HepG2 (cell line): ENCODE results near the gene NIN. TPM values are rescaled to one million over a fixed set of nuclear protein-coding genes. Genes with fewer than 3 reads are reported as not detected.
A peak's percentile ranks its signal among the peaks of the same experiment; 100 is the strongest.

Experiments
- ATAC-seq: fragments of 200-7000 bp; cut with Tn5 transposase; 3 replicates; pipeline ENCODE4 v1.9.1; 2020; ENCODE audit warnings: mild to moderate bottlenecking, moderate library complexity
- BruUV-seq: library from RNA; stranded (reverse); fragments of 400-500 nt; replicated peaks from 2 replicates; lab custom pipeline; 2021; lab: Mats Ljungman, UMichigan
- CTCF ChIA-PET: fragments of 300-600 bp; formaldehyde crosslinking; extraction: SDS; loops from one replicate; lab custom pipeline; 2021; ENCODE audit warnings: low total read pairs, inconsistent platforms, low intra/inter-chr PET ratio; lab: Yijun Ruan, JAX
- POLR2A ChIA-PET: fragments of 350-600 bp; sonication (Branson Sonifier 250); formaldehyde crosslinking; loops from one replicate; lab custom pipeline; 2020; ENCODE audit warnings: antibody characterized with exemption, inconsistent platforms; lab: Yijun Ruan, JAX
- DNase-seq: peaks from one replicate; pipeline ENCODE4 v3.0.0-alpha.2; 2015; ENCODE audit warnings: low spot score
- FAIRE-seq: peaks from 3 replicates; lab custom pipeline; 2011; peaks lifted over from hg19 to GRCh38; lab: Jason Lieb, UNC
- H2AFZ ChIP-seq: one replicate; pipeline ENCODE4 v1.6.1; 2011; ENCODE audit warnings: low read length, inconsistent platforms
- H3K27ac ChIP-seq: fragments of 300-600 bp; 3 replicates; pipeline ENCODE4 v1.8.0; 2011; ENCODE audit warnings: mixed run types, mild to moderate bottlenecking, mixed read lengths, low read length, inconsistent platforms; ENCODE audit not compliant: insufficient read depth; ENCODE audit errors: extremely low read length
- H3K27me3 ChIP-seq, 2 experiments: fragments of 200-600 bp in 1 of 2; 2 replicates in 1 of 2; 3 replicates in 1 of 2; pipeline versions ENCODE4 v1.6.0 to v1.8.0; 2011; ENCODE audit warnings: low read length in 2 of 2, mild to moderate bottlenecking in 2 of 2, moderate library complexity in 2 of 2, inconsistent platforms in 1 of 2; ENCODE audit not compliant: insufficient read depth in 2 of 2, control insufficient read depth in 1 of 2
- H3K36me3 ChIP-seq, 2 experiments: fragments of 200-600 bp in 1 of 2; replicated peaks in 1 of 2; 2 replicates in 1 of 2; 3 replicates in 1 of 2; pipeline versions ENCODE4 v1.5.1 to v1.8.0; 2011; ENCODE audit warnings: low read length in 2 of 2, inconsistent platforms in 1 of 2; ENCODE audit not compliant: insufficient read depth in 2 of 2, control insufficient read depth in 1 of 2
- H3K4me1 ChIP-seq: 2 replicates; pipeline ENCODE4 v1.5.1; 2012; ENCODE audit warnings: low read length, inconsistent platforms; ENCODE audit not compliant: insufficient read depth
- H3K4me2 ChIP-seq: 2 replicates; pipeline ENCODE4 v1.6.0; 2011; ENCODE audit warnings: low read depth, low read length, inconsistent platforms
- H3K4me3 ChIP-seq, 3 experiments: fragments of 200-600 bp in 1 of 3; sonication (generic), shearing (Covaris generic) in 1 of 3; replicated peaks in 1 of 3; 2 replicates each; pipeline ENCODE4 v1.5.1; 2011 to 2016; ENCODE audit warnings: low read length in 3 of 3, inconsistent platforms in 2 of 3, low read depth in 2 of 3, mild to moderate bottlenecking in 2 of 3, control low read depth in 1 of 3, mixed read lengths in 1 of 3; ENCODE audit not compliant: insufficient read depth in 1 of 3
- H3K79me2 ChIP-seq: one replicate; pipeline ENCODE4 v1.6.1; 2011; ENCODE audit warnings: low read length, inconsistent platforms; ENCODE audit not compliant: insufficient read depth
- H3K9ac ChIP-seq: 2 replicates; pipeline ENCODE4 v1.6.0; 2011; ENCODE audit warnings: mild to moderate bottlenecking, low read depth, low read length, inconsistent platforms; ENCODE audit not compliant: insufficient read depth
- H3K9me3 ChIP-seq: 2 replicates; pipeline ENCODE4 v1.5.1; 2012; ENCODE audit warnings: mild to moderate bottlenecking, low read length
- H4K20me1 ChIP-seq: 2 replicates; pipeline ENCODE4 v1.6.0; 2011; ENCODE audit warnings: inconsistent platforms, mild to moderate bottlenecking, low read length, moderate library complexity; ENCODE audit not compliant: insufficient read depth
- E2F5 ChIP-seq: sonication (generic); formaldehyde crosslinking; conservative IDR thresholded peaks from 2 replicates; pipeline ENCODE4 v1.4.0; 2020; ENCODE audit warnings: missing genetic modification reagents
- ISL2 ChIP-seq: sonication (generic); formaldehyde crosslinking; IDR thresholded peaks from 2 replicates; pipeline ENCODE4 v1.5.0; 2020; ENCODE audit warnings: missing genetic modification reagents
- KAT7 ChIP-seq: IDR thresholded peaks from 2 replicates; pipeline ENCODE4 v1.6.1; 2018; ENCODE audit warnings: borderline replicate concordance, missing compliant biosample characterization
- KDM1A ChIP-seq: IDR thresholded peaks from 2 replicates; pipeline ENCODE4 v1.6.1; 2016; ENCODE audit warnings: missing compliant biosample characterization
- KDM3A ChIP-seq: IDR thresholded peaks from 2 replicates; pipeline ENCODE4 v1.6.1; 2018; ENCODE audit warnings: low read depth, missing compliant biosample characterization
- MYNN ChIP-seq: sonication (generic); formaldehyde crosslinking; IDR thresholded peaks from 2 replicates; pipeline ENCODE4 v1.4.0; 2020; ENCODE audit warnings: mild to moderate bottlenecking, low read depth, missing genetic modification reagents
- NR2F6 ChIP-seq, 2 experiments: IDR thresholded peaks; 2 replicates each; pipeline ENCODE4 v1.6.1; 2016; ENCODE audit warnings: antibody characterized with exemption in 1 of 2, mild to moderate bottlenecking in 1 of 2
- POLR2G ChIP-seq: fragments of 200-400 bp; formaldehyde crosslinking; IDR thresholded peaks from 2 replicates; pipeline ENCODE4 v1.6.1; 2018; ENCODE audit warnings: mild to moderate bottlenecking, low read depth, low read length, moderate library complexity
- SP1 ChIP-seq, 2 experiments: fragments of 450-650 bp in 1 of 2; sonication (generic) in 1 of 2; formaldehyde crosslinking in 1 of 2; IDR thresholded peaks; 2 replicates each; pipeline versions ENCODE4 v1.4.0 to v1.6.1; 2016 to 2020; ENCODE audit warnings: missing genetic modification reagents in 1 of 2
- TAF1 ChIP-seq: sonication (generic); formaldehyde crosslinking; IDR thresholded peaks from 2 replicates; pipeline ENCODE4 v1.4.0; 2020; ENCODE audit warnings: missing genetic modification reagents
- ZBTB49 ChIP-seq: sonication (generic); formaldehyde crosslinking; IDR thresholded peaks from 2 replicates; pipeline ENCODE4 v1.4.0; 2020; ENCODE audit warnings: missing genetic modification reagents, borderline replicate concordance
- ZNF468 ChIP-seq: sonication (generic); formaldehyde crosslinking; IDR thresholded peaks from 2 replicates; pipeline ENCODE4 v1.8.0; 2022; ENCODE audit warnings: mild to moderate bottlenecking, moderate library complexity, missing genetic modification reagents
- ZNF549 ChIP-seq: sonication (generic); formaldehyde crosslinking; IDR thresholded peaks from 2 replicates; pipeline ENCODE4 v1.5.0; 2020; ENCODE audit warnings: missing genetic modification reagents
- WGBS: methylation state at CpG from one replicate; pipeline ENCODE4 v1.1.6; 2017; ENCODE audit warnings: low lambda C conversion rate; 5-methylcytosine and 5-hydroxymethylcytosine counted together
- in situ Hi-C: cut with HindIII; loops from 2 replicates; pipeline ENCODE4 v1.10.0; 2017; ENCODE audit warnings: low pct_unique_long_range_greater_than_20kb; ENCODE audit not compliant: extremely low pct_ligation_motif_present
- intact Hi-C: fragments of 100-400 bp; cut with micrococcal nuclease; formaldehyde crosslinking; loops from one replicate; pipeline ENCODE4 v1.10.0; 2022; ENCODE audit not compliant: unreplicated experiment
- polyA plus RNA-seq, 8 experiments: library from polyadenylated mRNA; depleted of rRNA in 3 of 8; stranded (reverse) in 7 of 8; unstranded in 1 of 8; fragments of >200 nt; fragmentation: Illumina TruSeq in 4 of 8; extraction: Trizol in 4 of 8; gene quantifications; 2 replicates each; pipeline versions ENCODE4 v1.2.1 to v1.2.3, GENCODE V29; 2011 to 2016; ENCODE audit warnings: low read depth in 4 of 8, missing spikeins in 1 of 8, mixed read lengths in 1 of 8; ENCODE audit not compliant: insufficient read depth in 1 of 8
- total RNA-seq, 5 experiments: library from RNA; depleted of rRNA; stranded (reverse); fragments of >200 nt; fragmentation: Illumina TruSeq; extraction: Trizol; gene quantifications; 2 replicates each; pipeline ENCODE4 v1.2.3, GENCODE V29; 2016; ENCODE audit warnings: low read depth in 1 of 5
- TF ChIP-seq, protein P1 (sequence below): sonication (generic); formaldehyde crosslinking; IDR thresholded peaks from 2 replicates; pipeline ENCODE4 v1.5.1; 2020; ENCODE audit warnings: mild to moderate bottlenecking, missing genetic modification reagents, borderline replicate concordance
- TF ChIP-seq, protein P2 (sequence below): sonication (generic); formaldehyde crosslinking; IDR thresholded peaks from 2 replicates; pipeline ENCODE4 v1.9.0; 2021; ENCODE audit warnings: missing genetic modification reagents, mild to moderate bottlenecking, borderline replicate concordance

NIN gene
- total and polyA plus RNA-seq, 2 of the 13 experiments (the other 11 are each of a cell fraction or from before 2014, with no cell fraction given), result 2.8 to 9.7 TPM

DNA sequence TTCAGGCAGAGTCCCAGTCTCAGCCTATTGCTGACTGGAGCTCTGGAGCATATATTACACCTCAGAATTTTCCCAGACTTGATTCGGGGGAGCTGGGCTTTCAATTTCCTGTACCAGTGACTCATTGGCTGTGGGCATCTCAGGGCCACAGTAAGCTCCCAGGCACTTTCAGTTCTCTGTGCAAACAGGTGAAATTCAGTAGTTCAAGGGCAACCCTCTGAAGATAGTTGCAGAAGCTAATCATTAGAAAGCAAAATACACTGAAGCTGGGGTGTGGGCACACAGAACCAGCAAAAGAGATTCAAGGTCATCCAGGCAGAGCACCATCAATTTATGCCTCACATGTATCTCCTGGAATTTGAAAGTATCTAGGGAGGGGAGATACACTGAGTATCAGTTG is 8.1 kb upstream of the NIN start:
- DNase-seq (peak; percentile 87), ATAC-seq (peak; percentile 84), FAIRE-seq (peak; percentile 53)
- ChIA-PET CTCF (no interaction called here), POLR2A (interaction anchor here (0.6 to 1.6 kb wide), 4 partner anchors 9 to 986 kb away, joined by 3 to 5 read pairs (median 3); partner anchors contain the start of gene NEMF)
- H3K27ac ChIP-seq, result no peak overlapping the region
- H3K9me3 ChIP-seq, result no peaks in the 10 kb centered on the region
- H3K9ac ChIP-seq, result no peak overlapping the region
- H3K4me1 ChIP-seq, result peaks cover 58% of the 10 kb centered on the region
- no TSS peak for BruUV-seq
- no peaks in the 10 kb centered on the region for H4K20me1 ChIP-seq
- in situ Hi-C loops, result no loop called here
- H3K4me2 ChIP-seq, result peak overlapping the region; percentile 25
- 0% methylated on average over 1 of the region's 1 CpG for WGBS
- H3K4me3 ChIP-seq, result no peak overlapping the region
- H3K36me3 ChIP-seq, result no peaks in the 10 kb centered on the region
- H3K79me2 ChIP-seq, result no peaks in the 10 kb centered on the region
- H3K27me3 ChIP-seq, result no peaks in the 10 kb centered on the region
- H2AFZ ChIP-seq, result no peak overlapping the region
- intact Hi-C loops, result loop anchor here (2.0 kb wide), 1 partner anchor 22 kb away; no protein-coding TSS in a partner anchor
- TF ChIP-seq ZNF549 (CRISPR knock-in tag) (no peak), MYNN (CRISPR knock-in tag) (no peak), SP1 (IDR thresholded peaks at IDR 0.05) (no peak), SP1 (CRISPR knock-in tag; IDR thresholded peaks at IDR 0.05) (no peak), E2F5 (CRISPR knock-in tag) (no peak), NR2F6 (IDR thresholded peaks at IDR 0.05) (peak; percentile 63), NR2F6 (CRISPR knock-in tag; IDR thresholded peaks at IDR 0.05) (peak; percentile 77), ZBTB49 (CRISPR knock-in tag) (no peak), TAF1 (CRISPR knock-in tag) (no peak), KDM1A (CRISPR knock-in tag) (0 out of 2 replicates have a peak, but pooled peaks have one; percentile 14), KAT7 (no peak), ZNF468 (no peak), KDM3A (CRISPR knock-in tag) (0 out of 2 replicates have a peak, but pooled peaks have one; percentile 50), POLR2G (no peak), ISL2 (CRISPR knock-in tag) (peak; percentile 44; the same call in 1 of the 2 replicates)
- TF ChIP-seq, protein P1, sequence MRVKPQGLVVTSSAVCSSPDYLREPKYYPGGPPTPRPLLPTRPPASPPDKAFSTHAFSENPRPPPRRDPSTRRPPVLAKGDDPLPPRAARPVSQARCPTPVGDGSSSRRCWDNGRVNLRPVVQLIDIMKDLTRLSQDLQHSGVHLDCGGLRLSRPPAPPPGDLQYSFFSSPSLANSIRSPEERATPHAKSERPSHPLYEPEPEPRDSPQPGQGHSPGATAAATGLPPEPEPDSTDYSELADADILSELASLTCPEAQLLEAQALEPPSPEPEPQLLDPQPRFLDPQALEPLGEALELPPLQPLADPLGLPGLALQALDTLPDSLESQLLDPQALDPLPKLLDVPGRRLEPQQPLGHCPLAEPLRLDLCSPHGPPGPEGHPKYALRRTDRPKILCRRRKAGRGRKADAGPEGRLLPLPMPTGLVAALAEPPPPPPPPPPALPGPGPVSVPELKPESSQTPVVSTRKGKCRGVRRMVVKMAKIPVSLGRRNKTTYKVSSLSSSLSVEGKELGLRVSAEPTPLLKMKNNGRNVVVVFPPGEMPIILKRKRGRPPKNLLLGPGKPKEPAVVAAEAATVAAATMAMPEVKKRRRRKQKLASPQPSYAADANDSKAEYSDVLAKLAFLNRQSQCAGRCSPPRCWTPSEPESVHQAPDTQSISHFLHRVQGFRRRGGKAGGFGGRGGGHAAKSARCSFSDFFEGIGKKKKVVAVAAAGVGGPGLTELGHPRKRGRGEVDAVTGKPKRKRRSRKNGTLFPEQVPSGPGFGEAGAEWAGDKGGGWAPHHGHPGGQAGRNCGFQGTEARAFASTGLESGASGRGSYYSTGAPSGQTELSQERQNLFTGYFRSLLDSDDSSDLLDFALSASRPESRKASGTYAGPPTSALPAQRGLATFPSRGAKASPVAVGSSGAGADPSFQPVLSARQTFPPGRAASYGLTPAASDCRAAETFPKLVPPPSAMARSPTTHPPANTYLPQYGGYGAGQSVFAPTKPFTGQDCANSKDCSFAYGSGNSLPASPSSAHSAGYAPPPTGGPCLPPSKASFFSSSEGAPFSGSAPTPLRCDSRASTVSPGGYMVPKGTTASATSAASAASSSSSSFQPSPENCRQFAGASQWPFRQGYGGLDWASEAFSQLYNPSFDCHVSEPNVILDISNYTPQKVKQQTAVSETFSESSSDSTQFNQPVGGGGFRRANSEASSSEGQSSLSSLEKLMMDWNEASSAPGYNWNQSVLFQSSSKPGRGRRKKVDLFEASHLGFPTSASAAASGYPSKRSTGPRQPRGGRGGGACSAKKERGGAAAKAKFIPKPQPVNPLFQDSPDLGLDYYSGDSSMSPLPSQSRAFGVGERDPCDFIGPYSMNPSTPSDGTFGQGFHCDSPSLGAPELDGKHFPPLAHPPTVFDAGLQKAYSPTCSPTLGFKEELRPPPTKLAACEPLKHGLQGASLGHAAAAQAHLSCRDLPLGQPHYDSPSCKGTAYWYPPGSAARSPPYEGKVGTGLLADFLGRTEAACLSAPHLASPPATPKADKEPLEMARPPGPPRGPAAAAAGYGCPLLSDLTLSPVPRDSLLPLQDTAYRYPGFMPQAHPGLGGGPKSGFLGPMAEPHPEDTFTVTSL (CRISPR knock-in tag), result peak; percentile 70; the same call in 1 of the 2 replicates
- TF ChIP-seq, protein P2, sequence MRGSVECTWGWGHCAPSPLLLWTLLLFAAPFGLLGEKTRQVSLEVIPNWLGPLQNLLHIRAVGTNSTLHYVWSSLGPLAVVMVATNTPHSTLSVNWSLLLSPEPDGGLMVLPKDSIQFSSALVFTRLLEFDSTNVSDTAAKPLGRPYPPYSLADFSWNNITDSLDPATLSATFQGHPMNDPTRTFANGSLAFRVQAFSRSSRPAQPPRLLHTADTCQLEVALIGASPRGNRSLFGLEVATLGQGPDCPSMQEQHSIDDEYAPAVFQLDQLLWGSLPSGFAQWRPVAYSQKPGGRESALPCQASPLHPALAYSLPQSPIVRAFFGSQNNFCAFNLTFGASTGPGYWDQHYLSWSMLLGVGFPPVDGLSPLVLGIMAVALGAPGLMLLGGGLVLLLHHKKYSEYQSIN (CRISPR knock-in tag), result no peak
